Measurements from ENCODE around the gene CGB1.

The CGB1 gene

DNA sequence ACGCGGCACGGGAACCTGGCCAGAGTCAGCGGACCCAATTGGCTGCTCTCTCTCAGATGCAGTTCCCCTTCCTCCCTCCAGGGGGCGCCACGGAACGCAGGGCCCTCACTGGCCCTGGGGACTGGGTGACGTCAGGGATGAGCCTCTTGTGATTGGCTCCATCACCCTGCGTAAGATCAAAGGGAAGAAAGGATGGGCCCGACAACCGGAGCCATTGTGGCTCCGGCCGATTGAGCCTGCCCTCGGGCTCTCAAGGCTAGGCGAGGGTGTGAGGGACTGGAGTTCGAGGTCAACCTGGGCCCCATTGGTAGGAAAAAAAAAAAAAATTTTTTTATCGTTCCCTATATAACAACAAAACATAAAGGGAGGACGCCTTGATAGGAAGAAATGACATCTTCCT lies at the start of gene CGB1:
Gene CGB1 (minus strand): TSS at position 81 of the 400 bp plus-strand sequence. CDS start 184 bp downstream, outside the sequence.
- DNase-seq = peak; percentile 43 to 65

GRCh38 chr19:49086296-49086695 lies 49.6 kb upstream of the CGB1 start:
- no peak for DNase-seq

DNA sequence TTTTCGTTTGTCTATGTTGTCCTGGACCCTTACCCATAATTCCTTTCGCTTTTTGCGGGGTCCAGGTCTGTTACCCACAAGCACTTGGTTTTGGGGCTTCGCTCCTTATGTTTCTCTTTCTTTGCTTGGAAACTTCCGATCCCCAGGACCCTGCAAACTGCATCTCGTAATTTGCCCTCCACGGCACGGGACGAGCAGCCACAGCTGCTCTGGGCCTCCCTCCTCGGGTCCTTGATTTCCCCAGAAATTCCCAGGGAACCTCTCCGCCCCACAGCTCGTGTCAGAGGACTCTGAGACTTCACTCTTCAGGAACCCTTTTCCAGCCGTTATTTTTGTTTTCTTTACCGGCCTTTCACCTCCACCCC lies 49.2 kb upstream of the CGB1 start:
- DNase-seq = no peak

- peak; percentile 98 to 99 for DNase-seq
These were observed 48.5 kb upstream of the CGB1 start, which contains the start of gene SNRNP70 for GRCh38 chr19:49085020-49085867. TSS of gene SNRNP70 (plus strand) at chr19:49085451. CDS start at chr19:49086415, 964 bp downstream.

- DNase-seq = no peak
These were observed 47.7 kb upstream of the CGB1 start for GRCh38 chr19:49084206-49085019.

- DNase-seq = no peak
These were observed 44.6 kb upstream of the CGB1 start for GRCh38 chr19:49081273-49081672.

- DNase-seq = no peak
These were observed 43.7 kb upstream of the CGB1 start for GRCh38 chr19:49080392-49080791.

- peak in 1 of 2 donors; percentile 24 for DNase-seq
These were observed 38.2 kb upstream of the CGB1 start for GRCh38 chr19:49074869-49075268.

DNA sequence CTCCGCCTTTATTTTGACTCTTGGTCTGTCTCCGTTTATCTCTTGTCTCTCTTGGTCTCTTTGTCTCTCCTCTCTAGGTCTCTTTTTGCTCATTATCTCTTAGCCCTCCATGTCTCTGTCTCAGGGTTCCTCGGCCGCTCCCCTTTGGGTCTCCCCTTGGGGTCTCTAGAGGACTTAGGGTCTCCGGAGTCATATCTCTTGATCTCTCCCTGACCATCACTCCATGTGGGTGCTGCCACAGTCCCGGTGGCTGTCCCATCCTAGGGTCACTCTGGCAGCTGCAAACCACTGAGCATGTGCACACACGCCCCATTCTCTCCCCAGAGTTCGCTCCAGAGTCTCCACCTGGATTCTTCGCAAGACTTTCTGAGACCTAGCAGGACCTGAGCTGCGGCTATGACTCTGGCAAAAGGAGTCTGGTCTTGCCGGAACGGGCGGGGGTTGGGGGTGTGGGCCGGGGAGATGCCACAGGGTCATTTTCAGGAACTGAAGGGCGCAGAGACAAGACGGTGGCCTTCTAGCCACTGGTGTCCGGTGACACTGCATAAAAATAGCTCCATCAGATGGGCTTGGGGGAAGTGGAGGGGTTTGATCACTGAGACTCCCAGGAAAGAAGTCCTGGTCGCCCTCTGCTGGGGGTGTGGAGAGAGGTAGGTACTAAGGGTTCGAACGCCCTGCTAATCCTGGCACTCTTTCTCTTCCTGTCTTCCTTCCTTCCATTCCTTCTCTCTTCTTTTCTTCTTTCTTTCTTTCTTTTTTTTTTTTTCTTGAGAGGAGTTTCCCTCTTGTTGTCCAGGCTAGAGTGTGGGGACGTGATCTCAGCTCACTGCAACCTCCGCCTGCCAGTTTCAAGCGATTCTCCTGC lies 37.1 kb upstream of the CGB1 start:
- no peak for DNase-seq

DNA sequence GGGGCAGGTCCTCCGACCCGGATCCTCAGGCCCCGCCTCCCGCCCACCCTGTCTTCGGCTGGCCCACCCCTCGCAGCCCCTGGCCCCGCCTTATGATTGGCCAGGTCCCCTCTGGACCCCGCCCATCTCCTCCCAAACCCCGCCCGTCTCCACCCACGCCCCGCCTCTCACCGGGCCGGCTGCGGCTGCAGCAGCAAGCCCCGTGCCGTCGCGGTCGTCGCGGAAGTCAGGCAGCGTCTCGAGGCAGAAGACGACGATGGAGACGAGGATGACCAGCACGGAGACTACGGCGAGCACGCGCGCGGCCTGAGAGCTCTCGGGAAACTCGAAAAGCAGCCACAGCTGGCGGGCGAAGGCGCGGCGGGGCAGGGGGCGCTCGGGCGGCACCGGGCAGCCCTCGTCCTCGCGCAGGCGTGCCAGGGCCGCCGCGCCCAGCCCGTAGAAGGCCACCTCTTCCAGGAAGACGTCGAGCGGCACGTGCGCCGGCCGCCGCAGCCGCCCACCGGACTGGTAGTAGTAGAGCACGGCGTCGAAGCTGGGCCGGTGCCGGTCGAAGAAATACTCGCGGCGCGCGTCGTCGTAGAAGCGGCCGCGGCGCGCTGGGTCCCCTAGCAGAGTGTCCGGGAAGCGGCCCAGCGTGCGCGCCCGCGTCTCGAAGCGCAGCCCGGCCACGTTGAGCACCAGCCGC lies 35.3 kb upstream of the CGB1 start:
- peak in 1 of 2 donors; percentile 42 for DNase-seq

DNA sequence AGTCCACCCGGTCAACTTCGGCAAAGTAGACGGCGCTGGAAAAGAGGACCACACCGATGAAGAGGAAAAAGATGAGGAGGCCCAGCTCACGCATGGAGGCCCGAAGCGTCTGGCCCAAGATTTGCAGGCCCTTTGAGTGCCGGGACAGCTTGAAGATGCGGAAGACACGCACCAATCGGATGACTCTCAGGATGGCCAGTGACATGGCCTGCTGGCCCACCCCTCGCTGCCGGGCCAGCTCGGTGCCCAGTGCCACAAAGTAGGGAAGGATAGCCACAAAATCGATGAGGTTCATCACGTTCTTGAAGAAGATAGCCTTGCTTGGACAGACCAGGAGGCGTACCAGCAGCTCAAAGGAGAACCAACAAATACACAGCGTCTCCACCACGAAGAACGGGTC lies 33.7 kb upstream of the CGB1 start:
- no peak for DNase-seq

- no peak for DNase-seq
These were observed 32.3 kb upstream of the CGB1 start for GRCh38 chr19:49069026-49069425.

GRCh38 chr19:49067554-49067953 lies 30.9 kb upstream of the CGB1 start:
- no peak for DNase-seq

GRCh38 chr19:49065905-49066512 lies 29.3 kb upstream of the CGB1 start:
- no peak for DNase-seq

DNA sequence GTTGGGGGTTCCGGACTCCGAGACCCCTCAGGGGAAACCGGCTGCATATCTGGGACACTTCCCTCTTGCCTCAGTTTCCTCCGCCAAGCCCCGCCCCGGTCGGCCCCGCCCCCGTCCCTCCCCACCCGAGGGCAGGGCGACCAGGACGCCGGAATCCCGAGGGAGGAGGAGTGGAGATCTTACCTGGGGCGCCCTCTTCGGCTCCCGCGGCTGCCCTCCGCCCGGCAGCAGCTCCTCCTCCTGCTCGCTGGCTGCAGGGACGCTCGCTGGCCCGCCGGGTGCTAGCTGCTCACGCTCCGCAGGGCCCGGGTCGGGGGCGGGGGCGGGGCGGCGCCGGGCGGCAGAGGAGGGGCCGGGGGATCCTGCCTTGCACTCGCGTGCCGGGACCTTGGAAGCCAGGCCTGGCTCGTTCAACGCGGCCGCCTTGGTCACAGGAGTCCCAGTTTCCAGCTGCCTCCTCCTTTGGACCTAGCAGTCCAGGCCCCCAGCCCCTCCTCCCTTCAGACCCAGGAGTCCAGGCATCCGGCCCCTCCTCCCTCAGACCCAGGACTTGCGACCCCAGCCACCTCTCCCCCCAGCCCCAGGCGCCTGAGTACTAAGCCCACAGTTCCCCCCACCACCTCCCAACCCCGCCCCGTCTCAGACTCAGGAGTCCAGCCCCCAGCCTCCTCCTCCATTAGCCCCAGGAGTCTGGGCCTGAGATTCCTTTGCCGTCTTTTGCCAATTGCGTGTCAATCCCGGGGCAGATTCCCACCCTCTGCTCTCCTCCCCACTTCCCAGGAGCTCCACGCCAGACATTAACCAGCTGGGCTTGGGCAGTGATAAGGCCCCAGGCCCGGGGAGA lies 28.3 kb upstream of the CGB1 start, which contains the start of gene NTF4:
Gene NTF4 (minus strand): TSS at position 51 of the 844 bp plus-strand sequence. CDS start 2,821 bp downstream, outside the sequence.
- DNase-seq = no peak

GRCh38 chr19:49064029-49064629 lies 27.4 kb upstream of the CGB1 start:
- DNase-seq = no peak

DNA sequence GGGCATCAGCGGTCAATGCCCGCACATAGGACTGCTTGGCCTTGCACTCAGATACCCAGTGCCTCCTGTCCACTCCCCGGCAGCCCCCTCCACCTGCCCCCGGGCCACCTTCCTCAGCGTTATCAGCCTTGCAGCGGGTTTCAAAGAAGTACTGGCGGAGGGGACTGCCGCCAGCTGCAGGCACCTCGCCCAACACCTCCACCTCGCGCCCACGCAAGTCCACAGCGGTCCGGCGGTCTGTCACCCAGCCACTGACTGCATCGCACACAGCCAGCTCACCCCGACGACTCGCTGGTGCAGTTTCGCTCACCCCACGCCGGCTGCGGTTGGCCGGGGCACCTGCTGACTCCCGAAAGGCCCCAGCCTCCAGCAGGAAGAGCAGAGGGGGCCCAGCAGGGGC lies 24.8 kb upstream of the CGB1 start:
- DNase-seq = no peak

GRCh38 chr19:49061000-49061399 lies 24.3 kb upstream of the CGB1 start:
- no peak for DNase-seq

DNA sequence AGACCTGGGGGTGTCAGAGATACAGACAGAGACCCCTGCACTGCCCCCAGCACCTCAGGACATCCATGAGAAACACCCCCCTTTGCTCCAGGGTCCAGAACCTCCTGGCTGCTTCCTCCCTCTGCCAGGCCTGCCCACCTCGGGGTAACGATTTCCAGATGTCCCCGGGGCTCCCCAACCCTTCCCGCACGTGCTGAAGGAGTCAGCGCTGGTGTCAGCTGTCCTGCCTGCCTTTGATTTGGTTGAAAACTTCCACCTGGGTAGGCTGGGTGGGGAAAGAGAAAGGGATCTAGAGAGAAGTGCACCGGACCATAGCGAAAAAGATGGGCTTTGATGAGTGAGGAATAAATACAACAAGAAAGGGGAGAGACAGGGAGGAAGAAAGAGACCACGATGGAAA lies 22.4 kb upstream of the CGB1 start:
- no peak for DNase-seq

- peak in 1 of 2 donors; percentile 48 for DNase-seq
These were observed 21.9 kb upstream of the CGB1 start for GRCh38 chr19:49058562-49058961.

Data from stimulated activated CD4-positive, alpha-beta T cell treated with anti-CD3 and anti-CD28 coated beads, Interleukin-2, amount 100 ng/mL, for 24 hours (primary cell).